Fibroblast of mammary gland (primary cell): Measurements from ENCODE around the gene TBC1D22A.

Experiments
- DNase-seq: peaks from one replicate; pipeline ENCODE4 v3.0.0-alpha.2; 2010; ENCODE audit warnings: low read depth
- H3K4me3 ChIP-seq: 2 replicates; pipeline ENCODE4 v1.5.1; 2011; ENCODE audit warnings: low read depth, mild to moderate bottlenecking, low read length, moderate library complexity; ENCODE audit not compliant: control insufficient read depth
- CTCF ChIP-seq: conservative IDR thresholded peaks from 2 replicates; pipeline ENCODE4 v1.5.1; 2011; ENCODE audit warnings: low read depth, low read length, inconsistent platforms; ENCODE audit not compliant: control insufficient read depth, insufficient read depth

TBC1D22A gene

GRCh38 chr22:47034076-47034808 lies 271.8 kb downstream of the TBC1D22A start:
- H3K4me3 ChIP-seq, result no peak overlapping the region
- TF ChIP-seq CTCF, result no peak
- no peak for DNase-seq

- TF ChIP-seq CTCF, result no peak
- H3K4me3 ChIP-seq, result no peak overlapping the region
- no peak for DNase-seq
Measured at GRCh38 chr22:47034905-47035419, 272.5 kb downstream of the TBC1D22A start.

GRCh38 chr22:47035425-47035881 lies 273.0 kb downstream of the TBC1D22A start:
- DNase-seq, result no peak
- no peak for TF ChIP-seq CTCF

GRCh38 chr22:47036352-47036751 lies 273.9 kb downstream of the TBC1D22A start:
- no peak overlapping the region for H3K4me3 ChIP-seq
- DNase-seq, result no peak
- TF ChIP-seq CTCF, result no peak

More at GRCh38 chr22:47035425-47035881, 273.0 kb downstream of the TBC1D22A start:
- H3K4me3 ChIP-seq, result no peak overlapping the region

- no peak overlapping the region for H3K4me3 ChIP-seq
- no peak for TF ChIP-seq CTCF
- no peak for DNase-seq
Measured at GRCh38 chr22:47036936-47037485, 274.6 kb downstream of the TBC1D22A start.

- no peak overlapping the region for H3K4me3 ChIP-seq
- no peak for DNase-seq
- TF ChIP-seq CTCF, result no peak
Measured at GRCh38 chr22:47038206-47038835, 275.9 kb downstream of the TBC1D22A start.
